IPS DF 6.9 (cell line): ENCODE measurements around the gene CPA1.

Source experiments
- DNase-seq: peaks from one replicate; pipeline ENCODE4 v3.0.0-alpha.2; 2013; ENCODE audit warnings: low read depth, low spot score
- H3K27ac ChIP-seq: one replicate; pipeline ENCODE4 v1.5.1; 2013; ENCODE audit warnings: low read length, control low read depth
- H3K27me3 ChIP-seq: 2 replicates; pipeline ENCODE4 v1.6.1; 2013; ENCODE audit warnings: mild to moderate bottlenecking, low read length; ENCODE audit not compliant: control insufficient read depth, insufficient read depth
- H3K36me3 ChIP-seq: 2 replicates; pipeline ENCODE4 v1.6.1; 2013; ENCODE audit warnings: low read length; ENCODE audit not compliant: control insufficient read depth, insufficient read depth
- H3K4me1 ChIP-seq: 2 replicates; pipeline ENCODE4 v1.6.1; 2013; ENCODE audit warnings: low read length; ENCODE audit not compliant: control insufficient read depth, insufficient read depth
- H3K4me3 ChIP-seq: 2 replicates; pipeline ENCODE4 v1.5.1; 2013; ENCODE audit warnings: mild to moderate bottlenecking, low read length
- H3K9me3 ChIP-seq: 2 replicates; pipeline ENCODE4 v1.6.1; 2013; ENCODE audit warnings: low read length, inconsistent platforms; ENCODE audit not compliant: control insufficient read depth, insufficient read depth
- WGBS: extraction: QIAGEN DNeasy Blood & Tissue Kit; methylation state at CpG from one replicate; pipeline ENCODE4 v1.1.7; 2013; ENCODE audit warnings: mixed read lengths, missing lambda C conversion rate; ENCODE audit not compliant: insufficient read length, insufficient coverage; 5-methylcytosine and 5-hydroxymethylcytosine counted together

Gene CPA1

DNA sequence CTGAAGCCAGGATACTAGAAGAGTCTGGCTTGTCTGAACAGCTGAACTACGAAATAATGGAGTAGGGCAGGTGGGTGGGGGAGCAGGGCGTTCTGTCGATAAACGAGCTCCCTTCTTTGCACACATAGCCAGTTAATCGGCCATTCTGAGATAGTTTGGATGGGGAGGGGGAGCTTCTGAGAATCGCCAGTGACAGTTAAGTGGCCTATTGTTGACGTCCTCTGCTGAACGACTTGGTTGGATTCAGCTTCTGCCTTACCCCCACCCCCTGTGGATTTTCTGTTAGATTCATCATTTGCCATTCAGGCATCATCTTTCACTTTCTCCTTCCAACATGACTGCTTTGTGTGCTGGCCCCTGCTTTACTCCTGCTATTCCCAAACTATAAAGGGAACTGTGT, 35.2 kb upstream of the CPA1 start:
- no CpG with 5 or more reads among the region's 8 CpGs for WGBS
- Histone ChIP-seq H3K27me3 (no peaks in the 10 kb centered on the region), H3K27ac (no peak overlapping the region), H3K9me3 (no peaks in the 10 kb centered on the region), H3K4me1 (no peaks in the 10 kb centered on the region), H3K36me3 (no peaks in the 10 kb centered on the region), H3K4me3 (no peak overlapping the region)
- no peak for DNase-seq

DNA sequence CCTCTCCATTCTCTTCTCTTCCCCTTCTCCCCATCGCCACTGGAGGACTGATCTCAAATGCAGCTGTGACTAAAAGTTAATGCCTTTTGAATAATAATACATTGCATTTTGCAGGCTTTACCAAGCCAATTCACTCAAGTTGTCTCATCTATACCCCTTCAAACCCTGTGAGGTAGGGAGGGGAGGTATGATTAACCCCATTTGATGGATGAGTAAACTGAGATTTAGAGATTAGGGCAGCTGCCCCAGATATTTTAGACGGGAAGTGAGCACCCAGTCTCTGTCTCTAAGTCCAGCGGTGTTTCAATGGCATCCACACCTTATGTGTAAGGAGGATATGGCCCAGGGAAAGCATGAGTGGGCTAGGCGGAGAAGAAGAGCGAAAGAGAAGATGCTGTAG, 34.6 kb upstream of the CPA1 start:
- Histone ChIP-seq H3K4me3 (no peak overlapping the region), H3K4me1 (no peaks in the 10 kb centered on the region), H3K27ac (no peak overlapping the region), H3K36me3 (no peaks in the 10 kb centered on the region), H3K27me3 (no peaks in the 10 kb centered on the region), H3K9me3 (no peaks in the 10 kb centered on the region)
- no CpG with 5 or more reads among the region's 5 CpGs for WGBS
- no peak for DNase-seq

DNA sequence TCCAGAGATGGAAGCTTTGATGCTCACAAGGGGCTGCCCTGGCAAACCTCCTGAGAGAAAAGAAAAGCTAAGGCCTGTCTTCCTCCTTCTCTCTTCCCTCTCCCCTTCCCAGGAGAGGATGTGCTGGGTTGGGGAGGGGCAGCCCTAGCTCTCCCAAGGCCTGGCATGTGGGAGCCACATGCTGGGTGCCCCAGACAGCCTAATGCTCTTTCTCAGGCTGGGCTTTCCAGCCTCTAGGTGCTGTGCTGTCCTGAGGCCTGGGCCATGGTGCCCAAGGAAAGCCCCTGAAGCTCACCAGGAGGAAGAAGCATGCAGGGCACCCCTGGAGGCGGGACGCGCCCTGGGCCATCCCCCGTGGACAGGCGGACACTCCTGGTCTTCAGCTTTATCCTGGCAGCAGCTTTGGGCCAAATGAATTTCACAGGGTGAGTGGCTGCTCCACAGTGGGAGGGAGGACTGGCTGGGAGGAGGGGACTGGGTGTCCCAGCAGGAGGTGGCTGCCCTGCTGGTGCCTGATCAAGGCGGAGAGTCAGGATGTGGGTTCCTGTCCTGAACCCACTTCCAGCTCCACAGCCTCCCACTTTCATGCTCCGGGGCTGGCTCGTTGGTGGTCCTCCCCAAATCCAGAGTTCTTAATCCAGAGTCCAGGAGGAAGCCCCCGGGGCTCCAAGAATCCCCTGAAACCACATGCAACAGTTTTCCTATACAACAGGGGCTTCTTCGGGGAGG, 34.0 kb upstream of the CPA1 start:
- H3K27me3 ChIP-seq: no peaks in the 10 kb centered on the region
- no CpG with 5 or more reads among the region's 10 CpGs for WGBS
- no peak overlapping the region for H3K27ac ChIP-seq
- H3K4me3 ChIP-seq: no peak overlapping the region
- H3K9me3 ChIP-seq: no peaks in the 10 kb centered on the region
- DNase-seq: no peak
- H3K4me1 ChIP-seq: no peaks in the 10 kb centered on the region
- no peaks in the 10 kb centered on the region for H3K36me3 ChIP-seq

DNA sequence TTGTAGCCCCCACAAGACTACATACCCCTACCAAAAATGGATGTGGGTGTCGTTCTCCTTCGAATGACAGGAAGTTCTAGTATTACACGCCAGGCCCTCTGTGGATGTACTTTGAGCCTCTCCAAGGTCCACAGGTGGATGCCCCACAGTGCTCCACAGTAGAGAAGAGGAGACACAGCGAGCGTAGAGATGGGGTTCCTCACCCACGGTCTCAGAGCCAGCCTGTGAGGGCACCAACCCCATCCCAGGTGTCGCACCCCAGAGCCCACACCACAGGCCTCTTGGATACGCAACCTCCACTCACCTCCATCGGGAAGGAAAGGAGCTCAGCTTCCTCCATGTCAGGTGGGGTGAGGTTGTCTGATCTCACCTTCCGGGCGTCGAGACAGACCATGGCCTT, 33.4 kb upstream of the CPA1 start:
- Histone ChIP-seq H3K27ac (no peak overlapping the region), H3K4me1 (peaks cover 5% of the 10 kb centered on the region; the same call in 1 of the 2 replicates), H3K36me3 (no peaks in the 10 kb centered on the region), H3K27me3 (no peaks in the 10 kb centered on the region), H3K9me3 (no peaks in the 10 kb centered on the region), H3K4me3 (no peak overlapping the region)
- DNase-seq: no peak
- no CpG with 5 or more reads among the region's 12 CpGs for WGBS

GRCh38 chr7:130349911-130350782, 30.1 kb upstream of the CPA1 start:
- Histone ChIP-seq H3K27me3 (no peaks in the 10 kb centered on the region), H3K4me3 (no peak overlapping the region), H3K27ac (no peak overlapping the region), H3K9me3 (no peaks in the 10 kb centered on the region), H3K36me3 (no peaks in the 10 kb centered on the region), H3K4me1 (peaks cover 5% of the 10 kb centered on the region; the same call in 1 of the 2 replicates)
- no CpG with 5 or more reads among the region's 16 CpGs for WGBS
- DNase-seq: no peak

DNA sequence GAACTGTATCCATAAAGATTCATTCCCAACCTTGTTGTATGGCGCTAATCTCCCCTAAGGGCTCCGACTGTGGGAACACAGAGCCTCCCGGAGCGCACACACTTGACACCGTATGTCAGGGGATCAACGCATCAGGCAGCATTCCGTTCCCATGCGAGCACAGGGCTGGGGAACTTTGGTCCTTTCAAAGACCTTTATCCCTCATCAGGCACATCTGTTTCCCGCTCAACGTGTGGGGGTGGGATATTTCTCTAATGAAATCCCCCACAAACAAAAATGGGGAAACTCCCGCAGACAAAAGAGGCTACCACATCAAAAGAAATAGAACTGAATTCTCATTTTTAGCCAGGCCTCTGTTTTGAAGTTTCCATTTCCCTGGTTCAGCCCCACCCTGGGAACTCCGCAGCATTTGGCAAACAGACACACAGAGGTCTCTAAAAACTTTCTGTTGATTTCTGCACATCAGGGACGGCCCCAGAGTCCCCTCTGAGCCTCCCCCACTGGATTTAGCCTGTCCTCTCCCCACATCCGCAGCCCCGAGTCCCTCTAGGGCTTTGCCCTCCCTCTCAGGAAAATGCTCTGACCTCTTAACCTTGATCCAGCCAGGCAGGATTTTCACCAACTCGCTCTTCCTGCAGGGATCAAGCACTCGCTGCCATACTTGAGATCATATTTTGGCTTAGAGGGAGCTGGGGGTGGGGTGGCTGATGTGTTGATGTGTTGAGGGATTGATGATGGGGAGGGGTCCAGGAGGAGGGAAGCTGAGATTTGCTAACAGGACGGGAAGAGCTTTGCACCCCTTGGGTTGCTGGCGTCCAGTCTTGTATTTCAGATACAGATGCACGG, 29.1 kb upstream of the CPA1 start:
- Histone ChIP-seq H3K9me3 (no peaks in the 10 kb centered on the region), H3K4me1 (peaks cover 9% of the 10 kb centered on the region), H3K36me3 (no peaks in the 10 kb centered on the region), H3K27ac (no peak overlapping the region), H3K4me3 (no peak overlapping the region), H3K27me3 (no peaks in the 10 kb centered on the region)
- DNase-seq: no peak
- WGBS: no CpG with 5 or more reads among the region's 20 CpGs

DNA sequence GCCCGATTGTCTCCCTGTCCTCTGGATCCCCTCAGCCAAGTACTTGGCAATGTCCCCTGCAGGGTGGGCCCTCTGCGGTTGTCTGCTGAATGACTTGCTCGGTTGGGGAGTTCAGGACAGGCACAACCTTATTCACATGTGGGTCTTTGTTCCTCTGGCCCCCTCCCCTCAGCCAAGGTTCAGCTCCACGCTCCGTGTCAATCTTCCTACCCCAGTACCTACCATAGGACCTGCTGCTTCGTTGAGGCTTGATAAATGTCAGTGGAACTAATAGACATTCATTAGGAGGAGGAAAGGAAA, 28.6 kb upstream of the CPA1 start:
- no peaks in the 10 kb centered on the region for H3K36me3 ChIP-seq
- H3K4me1 ChIP-seq: peaks cover 12% of the 10 kb centered on the region
- no peak overlapping the region for H3K27ac ChIP-seq
- H3K9me3 ChIP-seq: no peaks in the 10 kb centered on the region
- no peak overlapping the region for H3K4me3 ChIP-seq
- WGBS: no CpG with 5 or more reads among the region's 6 CpGs
- H3K27me3 ChIP-seq: no peaks in the 10 kb centered on the region
- no peak for DNase-seq

DNA sequence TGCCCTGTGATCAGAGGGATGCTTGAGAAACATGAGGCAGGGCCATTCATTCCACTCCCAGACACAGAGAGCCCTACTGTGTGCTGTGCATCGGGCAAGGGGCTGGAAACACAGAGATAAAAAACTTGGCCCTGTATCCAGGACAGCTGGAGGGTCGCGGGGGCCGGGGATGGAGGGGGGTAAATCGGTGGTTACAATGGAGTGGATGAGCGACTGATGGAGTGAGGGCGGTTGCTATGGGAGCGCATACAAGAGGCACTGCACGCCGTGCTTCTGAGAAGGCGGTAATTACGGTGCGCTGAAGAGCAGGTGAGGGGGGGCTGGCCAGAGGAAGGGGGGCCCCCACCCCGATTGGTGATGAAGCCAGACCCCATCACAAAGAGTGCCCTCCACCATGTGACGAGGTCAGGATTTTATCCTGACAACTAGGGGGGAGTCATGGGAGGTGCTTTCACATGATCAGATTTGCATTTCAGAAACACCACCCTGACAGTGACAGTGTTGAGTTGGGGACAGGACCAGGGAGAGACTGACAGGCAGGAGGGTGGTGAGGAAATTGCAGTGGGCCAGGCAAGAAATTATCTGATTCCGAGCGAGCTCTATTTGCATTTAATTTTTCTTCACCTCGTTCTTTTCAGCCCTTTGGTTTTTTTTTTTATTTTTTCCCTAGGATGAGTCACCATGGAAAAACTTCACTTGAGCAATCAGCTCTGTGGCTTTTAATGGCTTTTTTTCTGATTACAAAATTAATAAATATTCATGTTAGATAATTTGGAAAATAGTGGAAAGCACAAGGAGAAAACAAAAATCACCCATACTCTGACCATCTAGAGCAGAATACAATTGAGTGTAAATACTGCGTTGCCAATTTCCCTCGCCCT, 27.9 kb upstream of the CPA1 start:
- Histone ChIP-seq H3K9me3 (no peaks in the 10 kb centered on the region), H3K36me3 (no peaks in the 10 kb centered on the region), H3K4me1 (peaks cover 13% of the 10 kb centered on the region), H3K4me3 (no peak overlapping the region), H3K27ac (no peak overlapping the region), H3K27me3 (no peaks in the 10 kb centered on the region)
- DNase-seq: no peak
- WGBS: no CpG with 5 or more reads among the region's 20 CpGs

DNA sequence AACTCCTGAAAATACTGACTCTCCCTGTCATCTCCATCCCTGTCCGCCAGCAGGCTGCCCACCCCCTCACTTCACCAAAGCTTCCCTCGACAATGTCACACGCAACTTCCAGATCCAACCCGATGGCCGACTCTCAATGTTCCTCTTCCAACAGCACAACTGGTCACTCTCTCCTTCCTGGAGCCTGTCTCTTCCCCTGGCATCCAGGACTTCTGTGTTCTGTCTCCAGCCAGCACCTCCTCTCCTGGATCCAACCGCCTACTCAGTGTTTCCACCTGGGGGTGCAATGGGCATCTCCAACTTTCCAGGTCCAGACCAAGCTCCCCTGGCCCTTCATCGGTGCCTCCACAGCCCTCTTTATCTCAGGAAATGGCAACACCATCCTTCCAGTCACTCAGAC, 27.1 kb upstream of the CPA1 start:
- H3K27ac ChIP-seq: no peak overlapping the region
- no peak overlapping the region for H3K4me3 ChIP-seq
- H3K4me1 ChIP-seq: peaks cover 13% of the 10 kb centered on the region
- DNase-seq: no peak
- WGBS: no CpG with 5 or more reads among the region's 7 CpGs
- no peaks in the 10 kb centered on the region for H3K36me3 ChIP-seq
- H3K27me3 ChIP-seq: no peaks in the 10 kb centered on the region
- no peaks in the 10 kb centered on the region for H3K9me3 ChIP-seq
